DND-41 (cell line): ENCODE results near the gene ENPP4.

Experiments used
- EZH2 ChIP-seq: IDR thresholded peaks from 3 replicates; pipeline ENCODE4 v1.6.1; 2012; ENCODE audit warnings: borderline replicate concordance, low read depth, mild to moderate bottlenecking, moderate library complexity, low read length, inconsistent platforms; ENCODE audit not compliant: severe bottlenecking
- TF ChIP-seq, protein P1 (sequence below): IDR thresholded peaks from 2 replicates; pipeline ENCODE4 v1.5.1; 2012; ENCODE audit warnings: borderline replicate concordance, low read length, moderate library complexity, mild to moderate bottlenecking; ENCODE audit not compliant: poor library complexity, severe bottlenecking; ENCODE audit errors: extremely low read depth

DNA sequence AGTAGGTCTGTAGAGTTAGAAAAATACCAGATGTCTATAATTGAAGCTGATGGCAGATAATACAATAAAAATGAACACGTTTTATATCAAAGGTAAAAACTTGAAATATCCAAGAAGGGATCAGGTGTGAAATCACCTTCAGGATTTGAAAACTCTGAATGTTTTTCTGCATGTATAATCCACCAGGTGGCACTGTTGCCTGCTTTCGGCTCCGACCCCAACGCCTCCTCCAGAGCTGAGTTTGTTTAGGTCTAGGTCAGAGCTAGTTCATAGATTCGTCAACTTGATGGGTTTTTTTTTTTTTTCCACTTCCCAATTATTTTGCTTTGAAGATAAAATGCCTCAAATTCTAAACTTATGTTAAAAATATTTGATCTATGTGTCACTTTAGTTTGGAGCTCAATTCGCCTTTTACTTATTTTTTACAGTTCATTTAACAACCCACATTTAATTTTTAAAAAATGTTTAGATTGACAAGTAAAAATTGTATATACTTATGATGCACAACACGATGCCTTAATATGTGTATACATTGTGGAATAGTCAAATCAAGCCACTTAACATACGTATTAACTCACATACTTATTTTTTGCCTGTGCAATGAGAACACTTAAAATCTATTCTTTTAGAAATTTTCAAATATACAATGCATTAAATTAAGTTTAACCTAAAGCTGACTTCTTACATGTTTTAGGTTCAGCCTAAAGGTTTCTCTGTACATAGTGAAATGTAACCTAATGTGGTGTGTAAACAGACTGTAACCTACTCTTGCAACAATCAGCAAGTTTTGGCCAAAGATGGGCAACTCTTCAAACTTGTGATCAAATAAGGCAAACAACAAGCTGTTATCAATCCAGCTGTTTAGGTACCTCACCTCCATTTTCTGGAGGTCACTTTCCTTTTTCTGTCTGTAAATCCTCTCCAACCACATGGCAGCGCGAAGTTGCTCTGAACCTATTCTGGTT lies 39.4 kb upstream of the ENPP4 start:
- TF ChIP-seq, protein P1, sequence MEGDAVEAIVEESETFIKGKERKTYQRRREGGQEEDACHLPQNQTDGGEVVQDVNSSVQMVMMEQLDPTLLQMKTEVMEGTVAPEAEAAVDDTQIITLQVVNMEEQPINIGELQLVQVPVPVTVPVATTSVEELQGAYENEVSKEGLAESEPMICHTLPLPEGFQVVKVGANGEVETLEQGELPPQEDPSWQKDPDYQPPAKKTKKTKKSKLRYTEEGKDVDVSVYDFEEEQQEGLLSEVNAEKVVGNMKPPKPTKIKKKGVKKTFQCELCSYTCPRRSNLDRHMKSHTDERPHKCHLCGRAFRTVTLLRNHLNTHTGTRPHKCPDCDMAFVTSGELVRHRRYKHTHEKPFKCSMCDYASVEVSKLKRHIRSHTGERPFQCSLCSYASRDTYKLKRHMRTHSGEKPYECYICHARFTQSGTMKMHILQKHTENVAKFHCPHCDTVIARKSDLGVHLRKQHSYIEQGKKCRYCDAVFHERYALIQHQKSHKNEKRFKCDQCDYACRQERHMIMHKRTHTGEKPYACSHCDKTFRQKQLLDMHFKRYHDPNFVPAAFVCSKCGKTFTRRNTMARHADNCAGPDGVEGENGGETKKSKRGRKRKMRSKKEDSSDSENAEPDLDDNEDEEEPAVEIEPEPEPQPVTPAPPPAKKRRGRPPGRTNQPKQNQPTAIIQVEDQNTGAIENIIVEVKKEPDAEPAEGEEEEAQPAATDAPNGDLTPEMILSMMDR: peak; percentile 85
- no peak for TF ChIP-seq EZH2
